PC-3 (cell line): Measurements from ENCODE around the gene KHDRBS2.

ENCODE experiments used
- EZH2 ChIP-seq: fragments of 300-600 bp; sonication (generic); IDR thresholded peaks from one replicate; pipeline ENCODE4 v1.6.1; 2017; ENCODE audit warnings: antibody characterized with exemption, mild to moderate bottlenecking, low read length; ENCODE audit not compliant: unreplicated experiment
- EZH2phosphoT487 ChIP-seq: fragments of 300-600 bp; sonication (generic); IDR thresholded peaks from 2 replicates; pipeline ENCODE4 v1.6.1; 2018; ENCODE audit warnings: mild to moderate bottlenecking, antibody characterized with exemption, low read length, borderline replicate concordance
- TF ChIP-seq, protein P1 (sequence below): fragments of 300-600 bp; sonication (generic); conservative IDR thresholded peaks from 2 replicates; pipeline ENCODE4 v1.5.1; 2017; ENCODE audit warnings: antibody characterized with exemption, low read depth, mild to moderate bottlenecking, low read length

DNA sequence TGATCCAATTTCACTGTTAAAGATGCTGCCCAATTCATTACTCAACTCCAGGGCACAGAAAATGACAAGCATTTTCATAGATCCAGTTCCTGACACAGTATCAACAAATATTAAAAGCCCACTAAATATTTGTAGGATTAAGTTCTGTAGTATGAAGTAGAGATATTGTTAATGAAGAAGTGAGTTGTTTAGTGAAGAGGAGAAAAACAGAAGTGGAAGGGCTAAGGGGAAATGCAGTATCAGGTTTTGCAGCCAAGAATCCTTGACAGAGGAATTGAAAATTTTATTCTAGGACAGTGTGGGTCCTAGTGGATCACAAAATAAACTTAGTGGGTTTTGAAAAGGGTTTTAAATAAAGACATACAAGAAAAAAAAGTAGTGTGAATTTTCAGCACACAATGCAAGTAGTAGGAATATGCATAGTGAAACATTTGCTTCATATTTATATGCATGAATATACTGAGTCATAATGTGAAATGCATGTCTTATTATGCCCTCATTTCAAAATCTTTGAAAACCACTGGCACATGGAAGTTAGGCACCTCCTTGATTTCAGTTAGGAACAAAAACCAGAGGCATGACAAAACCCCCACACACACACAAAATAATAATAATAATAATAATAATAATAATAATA is 338.6 kb downstream of the KHDRBS2 start:
- TF ChIP-seq, protein P1, sequence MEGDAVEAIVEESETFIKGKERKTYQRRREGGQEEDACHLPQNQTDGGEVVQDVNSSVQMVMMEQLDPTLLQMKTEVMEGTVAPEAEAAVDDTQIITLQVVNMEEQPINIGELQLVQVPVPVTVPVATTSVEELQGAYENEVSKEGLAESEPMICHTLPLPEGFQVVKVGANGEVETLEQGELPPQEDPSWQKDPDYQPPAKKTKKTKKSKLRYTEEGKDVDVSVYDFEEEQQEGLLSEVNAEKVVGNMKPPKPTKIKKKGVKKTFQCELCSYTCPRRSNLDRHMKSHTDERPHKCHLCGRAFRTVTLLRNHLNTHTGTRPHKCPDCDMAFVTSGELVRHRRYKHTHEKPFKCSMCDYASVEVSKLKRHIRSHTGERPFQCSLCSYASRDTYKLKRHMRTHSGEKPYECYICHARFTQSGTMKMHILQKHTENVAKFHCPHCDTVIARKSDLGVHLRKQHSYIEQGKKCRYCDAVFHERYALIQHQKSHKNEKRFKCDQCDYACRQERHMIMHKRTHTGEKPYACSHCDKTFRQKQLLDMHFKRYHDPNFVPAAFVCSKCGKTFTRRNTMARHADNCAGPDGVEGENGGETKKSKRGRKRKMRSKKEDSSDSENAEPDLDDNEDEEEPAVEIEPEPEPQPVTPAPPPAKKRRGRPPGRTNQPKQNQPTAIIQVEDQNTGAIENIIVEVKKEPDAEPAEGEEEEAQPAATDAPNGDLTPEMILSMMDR: no peak
- no peak for TF ChIP-seq EZH2
- TF ChIP-seq EZH2phosphoT487: no peak
